GM12878 (cell line): ENCODE data around the gene DNMT3L. TPM values are rescaled to one million over a fixed set of nuclear protein-coding genes. Genes with fewer than 3 reads are reported as not detected.

ENCODE experiments used
- ATAC-seq: fragments of 200-7000 bp; cut with Tn5 transposase; 3 replicates; pipeline ENCODE4 v1.9.1; 2020; ENCODE audit warnings: mild to moderate bottlenecking, moderate library complexity
- BruUV-seq: library from RNA; stranded (reverse); fragments of 400-500 nt; replicated peaks from 2 replicates; lab custom pipeline; 2021; lab: Mats Ljungman, UMichigan
- CTCF ChIA-PET: fragments of 300-600 bp; sonication (Branson Sonifier 250); formaldehyde crosslinking; extraction: SDS; loops from one replicate; lab custom pipeline; 2021; ENCODE audit warnings: inconsistent platforms; lab: Yijun Ruan, JAX
- POLR2A ChIA-PET: fragments of 350-600 bp; formaldehyde crosslinking; extraction: SDS; loops from one replicate; lab custom pipeline; 2021; ENCODE audit warnings: inconsistent platforms; lab: Charles Lee
- RAD21 ChIA-PET: fragments of 300-600 bp; sonication (Branson Sonifier 250); formaldehyde crosslinking; loops from one replicate; lab custom pipeline; 2023; ENCODE audit warnings: antibody characterized with exemption; ENCODE audit not compliant: unreplicated experiment; lab: Charles Lee
- SMC1A ChIA-PET: fragments of 300-600 bp; sonication (Branson Sonifier 250); formaldehyde crosslinking; loops from one replicate; lab custom pipeline; 2023; ENCODE audit not compliant: unreplicated experiment, uncharacterized antibody; lab: Charles Lee
- DNase-seq: peaks from one replicate; pipeline ENCODE4 v3.0.0-alpha.2; 2011; ENCODE audit warnings: low read depth, low spot score
- FAIRE-seq: peaks from 3 replicates; lab custom pipeline; 2011; peaks lifted over from hg19 to GRCh38; lab: Jason Lieb, UNC
- H2AFZ ChIP-seq: 2 replicates; pipeline ENCODE4 v1.6.0; 2011; ENCODE audit warnings: low read depth, low read length, control low read depth; ENCODE audit not compliant: control insufficient read depth
- H3K27ac ChIP-seq: 2 replicates; pipeline ENCODE4 v1.5.1; 2011; ENCODE audit warnings: control low read depth; ENCODE audit not compliant: control insufficient read depth, insufficient read depth
- H3K27me3 ChIP-seq, 2 experiments: replicated peaks in 1 of 2; 2 replicates each; pipeline versions ENCODE4 v1.6.0 to v1.6.1; 2011; ENCODE audit warnings: low read length in 1 of 2; ENCODE audit not compliant: control insufficient read depth in 2 of 2, insufficient read depth in 2 of 2
- H3K36me3 ChIP-seq, 2 experiments: 2 replicates each; pipeline ENCODE4 v1.5.1; 2011; ENCODE audit warnings: low read length in 1 of 2; ENCODE audit not compliant: control insufficient read depth in 2 of 2, insufficient read depth in 2 of 2
- H3K4me1 ChIP-seq: 2 replicates; pipeline ENCODE4 v1.6.1; 2011; ENCODE audit warnings: mild to moderate bottlenecking, low read length, moderate library complexity, mixed read lengths; ENCODE audit not compliant: control insufficient read depth, insufficient read depth
- H3K4me2 ChIP-seq: 2 replicates; pipeline ENCODE4 v1.6.0; 2011; ENCODE audit warnings: control low read depth; ENCODE audit not compliant: control insufficient read depth, insufficient read depth
- H3K4me3 ChIP-seq: fragments of 200-600 bp; sonication (generic); 2 replicates; pipeline ENCODE4 v1.5.1; 2016
- H3K79me2 ChIP-seq: 2 replicates; pipeline ENCODE4 v1.6.0; 2011; ENCODE audit warnings: low read length; ENCODE audit not compliant: control insufficient read depth, insufficient read depth
- H3K9ac ChIP-seq: 2 replicates; pipeline ENCODE4 v1.8.0; 2011; ENCODE audit warnings: low read length, control low read depth, mixed read lengths; ENCODE audit not compliant: control insufficient read depth, insufficient read depth
- H3K9me3 ChIP-seq: replicated peaks from 3 replicates; pipeline ENCODE4 v1.5.1; 2011; ENCODE audit warnings: mild to moderate bottlenecking, low read length; ENCODE audit not compliant: control insufficient read depth, insufficient read depth
- H4K20me1 ChIP-seq: 2 replicates; pipeline ENCODE4 v1.6.0; 2011; ENCODE audit not compliant: control insufficient read depth, insufficient read depth
- BACH1 ChIP-seq: fragments of 450-650 bp; IDR thresholded peaks from 2 replicates; pipeline ENCODE4 v1.6.1; 2017; ENCODE audit warnings: mild to moderate bottlenecking, borderline replicate concordance
- ETV6 ChIP-seq, 2 experiments: fragments of 450-650 bp in 1 of 2; IDR thresholded peaks in 1 of 2; conservative IDR thresholded peaks in 1 of 2; 2 replicates each; pipeline ENCODE4 v1.6.1; 2014; ENCODE audit warnings: antibody characterized with exemption in 1 of 2, borderline replicate concordance in 1 of 2, low read depth in 1 of 2, mild to moderate bottlenecking in 1 of 2, moderate library complexity in 1 of 2
- HDAC2 ChIP-seq: fragments of 200-600 bp; sonication (generic); IDR thresholded peaks from 2 replicates; pipeline ENCODE4 v1.6.1; 2017
- IKZF1 ChIP-seq: fragments of 450-650 bp; conservative IDR thresholded peaks from 2 replicates; pipeline ENCODE4 v1.6.1; 2017; ENCODE audit warnings: antibody characterized with exemption, mild to moderate bottlenecking
- LARP7 ChIP-seq: fragments of 450-650 bp; IDR thresholded peaks from 2 replicates; pipeline ENCODE4 v1.6.1; 2017; ENCODE audit warnings: mild to moderate bottlenecking
- MXI1 ChIP-seq: fragments of 150-350 bp; IDR thresholded peaks from 2 replicates; pipeline ENCODE4 v1.6.1; 2011; ENCODE audit warnings: low read depth, mild to moderate bottlenecking, inconsistent platforms, low read length, improper control_type of control experiment
- NFIC ChIP-seq: IDR thresholded peaks from 2 replicates; pipeline ENCODE4 v1.6.1; 2012; ENCODE audit warnings: low read depth, mild to moderate bottlenecking, inconsistent platforms, low read length, moderate library complexity
- NR2C1 ChIP-seq: fragments of 450-650 bp; IDR thresholded peaks from 2 replicates; pipeline ENCODE4 v1.6.1; 2017; ENCODE audit warnings: antibody characterized with exemption, mild to moderate bottlenecking, moderate library complexity
- RAD21 ChIP-seq: IDR thresholded peaks from 2 replicates; pipeline ENCODE4 v1.6.1; 2011; ENCODE audit warnings: mild to moderate bottlenecking, low read depth, low read length, moderate library complexity; ENCODE audit not compliant: insufficient read depth
- SMC3 ChIP-seq: IDR thresholded peaks from 2 replicates; pipeline ENCODE4 v1.6.1; 2011; ENCODE audit warnings: low read length, improper control_type of control experiment, borderline replicate concordance
- SREBF2 ChIP-seq: IDR thresholded peaks from 2 replicates; pipeline ENCODE4 v1.6.1; 2012; ENCODE audit warnings: mild to moderate bottlenecking, low read length
- SRF ChIP-seq, 2 experiments: IDR thresholded peaks; 2 replicates each; pipeline ENCODE4 v1.6.1; 2011; ENCODE audit warnings: low read depth in 2 of 2, low read length in 2 of 2, mild to moderate bottlenecking in 1 of 2, moderate library complexity in 1 of 2
- TCF7 ChIP-seq: IDR thresholded peaks from 2 replicates; pipeline ENCODE4 v1.6.1; 2014; ENCODE audit warnings: antibody characterized with exemption, borderline replicate concordance
- WGBS: methylation state at CpG from one replicate; pipeline ENCODE4 v1.1.6; 2016; ENCODE audit warnings: low lambda C conversion rate; ENCODE audit not compliant: insufficient replicate concordance, insufficient coverage; ENCODE audit errors: missing lambda C conversion rate; 5-methylcytosine and 5-hydroxymethylcytosine counted together
- in situ Hi-C: fragments of 300-500 bp; cut with MboI; formaldehyde crosslinking; loops from 9 replicates; pipeline ENCODE4 v1.14.3; 2018; ENCODE audit warnings: mixed read lengths
- intact Hi-C: fragments of 100-400 bp; cut with micrococcal nuclease; formaldehyde crosslinking; loops from one replicate; pipeline ENCODE4 v1.14.2; 2022; ENCODE audit not compliant: unreplicated experiment
- polyA plus RNA-seq, 11 experiments: library from polyadenylated mRNA; depleted of rRNA in 4 of 11; unstranded in 6 of 11; stranded (reverse) in 5 of 11; fragments of >200 nt; fragmentation: Nextera tagmentation in 4 of 11; fragmentation: Illumina TruSeq in 1 of 11; extraction: Ambion mirVana in 4 of 11; extraction: Trizol in 1 of 11; gene quantifications; 1 replicate in 1 of 11; 2 replicates in 10 of 11; pipeline versions ENCODE4 v1.2.1 to v1.2.3, GENCODE V29; 2011 to 2016; ENCODE audit warnings: inconsistent platforms in 2 of 11, missing spikeins in 2 of 11, low read depth in 1 of 11
- total RNA-seq, 4 experiments: library from RNA; depleted of rRNA in 3 of 4; stranded (reverse); fragments of >200 nt in 3 of 4; fragmentation: Illumina TruSeq in 1 of 4; extraction: Trizol in 1 of 4; gene quantifications; 2 replicates each; pipeline versions ENCODE4 v1.2.1 to v1.2.3, GENCODE V29; 2013 to 2021
- TF ChIP-seq, protein P1 (sequence below), 3 experiments: IDR thresholded peaks in 2 of 3; conservative IDR thresholded peaks in 1 of 3; 2 replicates each; pipeline ENCODE4 v1.5.1; 2011; ENCODE audit warnings: low read depth in 3 of 3, low read length in 3 of 3, mild to moderate bottlenecking in 3 of 3, control low read depth in 2 of 3, moderate library complexity in 2 of 3, inconsistent platforms in 1 of 3, mixed read lengths in 1 of 3; ENCODE audit not compliant: control insufficient read depth in 2 of 3, insufficient read depth in 1 of 3; ENCODE audit errors: extremely low read depth in 1 of 3
- TF ChIP-seq, protein P2 (sequence below): fragments of 450-650 bp; IDR thresholded peaks from 2 replicates; pipeline ENCODE4 v1.6.1; 2016; ENCODE audit warnings: mild to moderate bottlenecking
- TF ChIP-seq, protein P3 (sequence below): IDR thresholded peaks from 2 replicates; pipeline ENCODE4 v1.6.1; 2011; ENCODE audit warnings: low read depth, mild to moderate bottlenecking, low read length, moderate library complexity, borderline replicate concordance; ENCODE audit errors: extremely low read depth

Gene DNMT3L
- total and polyA plus RNA-seq, 10 of the 15 experiments (the other 5 are each of a cell fraction or from before 2014, with no cell fraction given), result not detected

- Histone ChIP-seq H3K79me2 (no peaks in the 10 kb centered on the region), H3K4me2 (no peak overlapping the region), H3K9ac (no peak overlapping the region), H3K4me3 (no peak overlapping the region), H4K20me1 (no peaks in the 10 kb centered on the region), H3K27ac (no peak overlapping the region), H2AFZ (no peak overlapping the region), H3K9me3 (no peaks in the 10 kb centered on the region), H3K36me3 (no peaks in the 10 kb centered on the region), H3K27me3 (no peaks in the 10 kb centered on the region), H3K4me1 (no peaks in the 10 kb centered on the region)
- peak; percentile 91 for ATAC-seq
- intact Hi-C loops, result no loop called here
- ChIA-PET POLR2A (interaction anchor here (0.7 kb wide), 1 partner anchor 477 kb away, joined by 5 read pairs; no protein-coding TSS in a partner anchor), RAD21 (interaction anchor here (1.0 to 3.0 kb wide), 3 partner anchors 19 to 77 kb away, joined by 3 to 27 read pairs (median 3); no protein-coding TSS in a partner anchor), CTCF (interaction anchor here (0.6 to 3.2 kb wide), 8 partner anchors 8 to 1510 kb away, joined by 3 to 15 read pairs (median 5); partner anchors contain the start of gene PFKL), SMC1A (interaction anchor here (1.2 to 1.8 kb wide), 2 partner anchors 11 to 29 kb away, joined by 3 to 11 read pairs; no protein-coding TSS in a partner anchor)
- TF ChIP-seq NFIC (no peak), HDAC2 (no peak), SRF (IDR thresholded peaks at IDR 0.05; ENCODE audit: low read depth in 2 of 2, low read length in 2 of 2) (no peak), BACH1 (no peak), MXI1 (no peak), SREBF2 (no peak), SMC3 (peak; percentile 51), IKZF1 (0 out of 2 replicates have a peak, but pooled peaks have one; percentile 16), LARP7 (no peak), TCF7 (no peak), NR2C1 (no peak), ETV6 (conservative IDR thresholded peaks at IDR 0.05 in 1 of 2, IDR thresholded peaks at IDR 0.05 in 1 of 2; ENCODE audit: borderline replicate concordance in 1 of 2, low read depth in 1 of 2) (no peak), RAD21 (peak; percentile 56)
- TF ChIP-seq, protein P1, sequence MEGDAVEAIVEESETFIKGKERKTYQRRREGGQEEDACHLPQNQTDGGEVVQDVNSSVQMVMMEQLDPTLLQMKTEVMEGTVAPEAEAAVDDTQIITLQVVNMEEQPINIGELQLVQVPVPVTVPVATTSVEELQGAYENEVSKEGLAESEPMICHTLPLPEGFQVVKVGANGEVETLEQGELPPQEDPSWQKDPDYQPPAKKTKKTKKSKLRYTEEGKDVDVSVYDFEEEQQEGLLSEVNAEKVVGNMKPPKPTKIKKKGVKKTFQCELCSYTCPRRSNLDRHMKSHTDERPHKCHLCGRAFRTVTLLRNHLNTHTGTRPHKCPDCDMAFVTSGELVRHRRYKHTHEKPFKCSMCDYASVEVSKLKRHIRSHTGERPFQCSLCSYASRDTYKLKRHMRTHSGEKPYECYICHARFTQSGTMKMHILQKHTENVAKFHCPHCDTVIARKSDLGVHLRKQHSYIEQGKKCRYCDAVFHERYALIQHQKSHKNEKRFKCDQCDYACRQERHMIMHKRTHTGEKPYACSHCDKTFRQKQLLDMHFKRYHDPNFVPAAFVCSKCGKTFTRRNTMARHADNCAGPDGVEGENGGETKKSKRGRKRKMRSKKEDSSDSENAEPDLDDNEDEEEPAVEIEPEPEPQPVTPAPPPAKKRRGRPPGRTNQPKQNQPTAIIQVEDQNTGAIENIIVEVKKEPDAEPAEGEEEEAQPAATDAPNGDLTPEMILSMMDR (IDR thresholded peaks at IDR 0.05 in 2 of 3, conservative IDR thresholded peaks at IDR 0.05 in 1 of 3; ENCODE audit: control insufficient read depth in 2 of 3, extremely low read depth in 1 of 3, insufficient read depth in 1 of 3, low read depth in 3 of 3, low read length in 3 of 3), result peak; percentile 27 to 53 (median 31); a peak in 5 of 6 replicates
- TF ChIP-seq, protein P2, sequence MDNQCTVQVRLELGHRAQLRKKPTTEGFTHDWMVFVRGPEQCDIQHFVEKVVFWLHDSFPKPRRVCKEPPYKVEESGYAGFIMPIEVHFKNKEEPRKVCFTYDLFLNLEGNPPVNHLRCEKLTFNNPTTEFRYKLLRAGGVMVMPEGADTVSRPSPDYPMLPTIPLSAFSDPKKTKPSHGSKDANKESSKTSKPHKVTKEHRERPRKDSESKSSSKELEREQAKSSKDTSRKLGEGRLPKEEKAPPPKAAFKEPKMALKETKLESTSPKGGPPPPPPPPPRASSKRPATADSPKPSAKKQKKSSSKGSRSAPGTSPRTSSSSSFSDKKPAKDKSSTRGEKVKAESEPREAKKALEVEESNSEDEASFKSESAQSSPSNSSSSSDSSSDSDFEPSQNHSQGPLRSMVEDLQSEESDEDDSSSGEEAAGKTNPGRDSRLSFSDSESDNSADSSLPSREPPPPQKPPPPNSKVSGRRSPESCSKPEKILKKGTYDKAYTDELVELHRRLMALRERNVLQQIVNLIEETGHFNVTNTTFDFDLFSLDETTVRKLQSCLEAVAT, result 0 out of 2 replicates have a peak, but pooled peaks have one; percentile 18
- TF ChIP-seq, protein P3, sequence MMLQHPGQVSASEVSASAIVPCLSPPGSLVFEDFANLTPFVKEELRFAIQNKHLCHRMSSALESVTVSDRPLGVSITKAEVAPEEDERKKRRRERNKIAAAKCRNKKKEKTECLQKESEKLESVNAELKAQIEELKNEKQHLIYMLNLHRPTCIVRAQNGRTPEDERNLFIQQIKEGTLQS, result no peak
- in situ Hi-C loops, result no loop called here
- 36% methylated on average over 19 of the region's 19 CpGs for WGBS
- no peak for FAIRE-seq
- peak; percentile 5 for DNase-seq
- BruUV-seq, result no TSS peak
Observed at GRCh38 chr21:44267655-44268142, 6.0 kb upstream of the DNMT3L start.
